NCI-H1417 (cell line): Measurements from ENCODE around the gene VSTM2L.
"Not testable (repeated sequence)": the region's sequence is repeated elsewhere in the genome, so short reads cannot be mapped to it uniquely, and the experiment has no call there.

Experiments
- DNase-seq, 3 experiments: peaks; one replicate each; lab custom pipeline; 2025; lab: John Stamatoyannopoulos, UW

VSTM2L gene

GRCh38 chr20:37963483-37963882, 60.6 kb downstream of the VSTM2L start:
- not testable (repeated sequence) for DNase-seq

GRCh38 chr20:37968841-37969401, 66.0 kb downstream of the VSTM2L start:
- DNase-seq: peak; percentile 33 to 88 (median 80)

GRCh38 chr20:37969949-37970855, 67.3 kb downstream of the VSTM2L start:
- no peak for DNase-seq

- DNase-seq: no peak
Observed at GRCh38 chr20:37970856-37971245, 67.9 kb downstream of the VSTM2L start.

- no peak for DNase-seq
Observed at GRCh38 chr20:37971561-37972127, 68.7 kb downstream of the VSTM2L start.

GRCh38 chr20:37972256-37973058, 69.5 kb downstream of the VSTM2L start:
- DNase-seq: no peak

GRCh38 chr20:37973059-37973910, 70.4 kb downstream of the VSTM2L start:
- no peak for DNase-seq

GRCh38 chr20:37976887-37977286, 74.0 kb downstream of the VSTM2L start:
- no peak for DNase-seq

GRCh38 chr20:37977338-37977737, 74.4 kb downstream of the VSTM2L start:
- DNase-seq: no peak

GRCh38 chr20:37977786-37978185, 74.9 kb downstream of the VSTM2L start:
- DNase-seq: no peak

GRCh38 chr20:37979021-37979985, 76.4 kb downstream of the VSTM2L start:
- DNase-seq: no peak

GRCh38 chr20:37980383-37980782, 77.5 kb downstream of the VSTM2L start:
- no peak for DNase-seq

- DNase-seq: no peak
Observed at GRCh38 chr20:37980876-37981275, 77.9 kb downstream of the VSTM2L start.

- no peak for DNase-seq
Observed at GRCh38 chr20:37981568-37981967, 78.6 kb downstream of the VSTM2L start.

- no peak for DNase-seq
Observed at GRCh38 chr20:37983286-37983685, 80.4 kb downstream of the VSTM2L start.

- DNase-seq: no peak
Observed at GRCh38 chr20:37984018-37984785, 81.3 kb downstream of the VSTM2L start.

GRCh38 chr20:37986044-37986858, 83.3 kb downstream of the VSTM2L start:
- no peak for DNase-seq

GRCh38 chr20:37986873-37987601, 84.1 kb downstream of the VSTM2L start:
- DNase-seq: no peak
